Urinary bladder (tissue), 4 donors: Measurements from ENCODE around the gene EIF2AK3. TPM values are rescaled to one million over a fixed set of nuclear protein-coding genes. Genes with fewer than 3 reads are reported as not detected.

Source experiments
- DNase-seq: peaks from one replicate; pipeline ENCODE4 v3.0.0-alpha.2; 2015; ENCODE audit errors: extremely low spot score
- H3K27ac ChIP-seq: one replicate; pipeline ENCODE4 v1.5.1; 2013; ENCODE audit warnings: low read depth, mild to moderate bottlenecking, moderate library complexity
- H3K36me3 ChIP-seq: one replicate; pipeline ENCODE4 v1.6.1; 2013; ENCODE audit warnings: mild to moderate bottlenecking, moderate library complexity; ENCODE audit not compliant: insufficient read depth
- H3K4me1 ChIP-seq: one replicate; pipeline ENCODE4 v1.6.1; 2013; ENCODE audit warnings: mild to moderate bottlenecking, moderate library complexity; ENCODE audit not compliant: insufficient read depth
- H3K4me3 ChIP-seq: one replicate; pipeline ENCODE4 v1.5.1; 2013; ENCODE audit warnings: low read depth, low read length
- whole genome bisulfite sequencing: extraction: QIAGEN DNeasy Blood & Tissue Kit; methylation state at CpG from one replicate; pipeline ENCODE4 v1.1.7; 2013; 5-methylcytosine and 5-hydroxymethylcytosine counted together
- polyA plus RNA-seq: library from polyadenylated mRNA; stranded (reverse); fragments of 200-250 nt; gene quantifications from one replicate; pipeline ENCODE4 v1.2.3, GENCODE V29; 2013
- total RNA-seq: library from RNA; depleted of rRNA; stranded (reverse); fragments of >200 nt; gene quantifications from one replicate; pipeline ENCODE4 v1.2.3, GENCODE V29; 2014
- donor health status: healthy with polysubstance abuse.
- donor health status: healthy.

EIF2AK3 gene
- total and polyA plus RNA-seq, 2 donors = 12.5 to 64.5 TPM

- WGBS = 62% methylated on average over 4 of the region's 4 CpGs
- no peak for DNase-seq
- Histone ChIP-seq H3K27ac (no peak overlapping the region), H3K36me3 (no peaks in the 10 kb centered on the region), H3K4me3 (no peak overlapping the region), H3K4me1 (no peaks in the 10 kb centered on the region)
Observed at GRCh38 chr2:88602022-88602421, 25.2 kb downstream of the EIF2AK3 start.

- no peaks in the 10 kb centered on the region for H3K36me3 ChIP-seq
- no peak for DNase-seq
- H3K27ac ChIP-seq = no peak overlapping the region
- H3K4me3 ChIP-seq = no peak overlapping the region
- 50% methylated on average over 2 of the region's 2 CpGs for WGBS
- H3K4me1 ChIP-seq = no peaks in the 10 kb centered on the region
Observed at GRCh38 chr2:88601286-88601685, 26.0 kb downstream of the EIF2AK3 start.

GRCh38 chr2:88600038-88600465 lies 27.2 kb downstream of the EIF2AK3 start:
- H3K36me3 ChIP-seq = no peaks in the 10 kb centered on the region
- no peaks in the 10 kb centered on the region for H3K4me1 ChIP-seq
- WGBS = 29% methylated on average over 4 of the region's 4 CpGs
- no peak overlapping the region for H3K4me3 ChIP-seq
- DNase-seq = peak; percentile 55
- no peak overlapping the region for H3K27ac ChIP-seq

GRCh38 chr2:88599527-88599926 lies 27.7 kb downstream of the EIF2AK3 start:
- 65% methylated on average over 2 of the region's 2 CpGs for WGBS
- H3K4me3 ChIP-seq = no peak overlapping the region
- no peaks in the 10 kb centered on the region for H3K36me3 ChIP-seq
- H3K27ac ChIP-seq = no peak overlapping the region
- H3K4me1 ChIP-seq = no peaks in the 10 kb centered on the region
- DNase-seq = no peak

- no peaks in the 10 kb centered on the region for H3K36me3 ChIP-seq
- DNase-seq = no peak
- no peaks in the 10 kb centered on the region for H3K4me1 ChIP-seq
- H3K27ac ChIP-seq = no peak overlapping the region
- no peak overlapping the region for H3K4me3 ChIP-seq
Observed at GRCh38 chr2:88597168-88597567, 30.1 kb downstream of the EIF2AK3 start.

- H3K27ac ChIP-seq = no peak overlapping the region
- no peaks in the 10 kb centered on the region for H3K4me1 ChIP-seq
- 86% methylated on average over 8 of the region's 8 CpGs for WGBS
- H3K4me3 ChIP-seq = no peak overlapping the region
- no peaks in the 10 kb centered on the region for H3K36me3 ChIP-seq
- DNase-seq = no peak
Observed at GRCh38 chr2:88596141-88596830, 31.0 kb downstream of the EIF2AK3 start.

- no peaks in the 10 kb centered on the region for H3K4me1 ChIP-seq
- peaks cover 6% of the 10 kb centered on the region for H3K36me3 ChIP-seq
- no peak for DNase-seq
- no peak overlapping the region for H3K4me3 ChIP-seq
- 63% methylated on average over 2 of the region's 2 CpGs for WGBS
- H3K27ac ChIP-seq = no peak overlapping the region
Observed at GRCh38 chr2:88591698-88592097, 35.6 kb downstream of the EIF2AK3 start.

- no peak for DNase-seq
- 88% methylated on average over 2 of the region's 2 CpGs for WGBS
- no peak overlapping the region for H3K4me3 ChIP-seq
- H3K36me3 ChIP-seq = peaks cover 6% of the 10 kb centered on the region
- no peaks in the 10 kb centered on the region for H3K4me1 ChIP-seq
- no peak overlapping the region for H3K27ac ChIP-seq
Observed at GRCh38 chr2:88590998-88591613, 36.2 kb downstream of the EIF2AK3 start.

GRCh38 chr2:88585969-88586368 lies 41.3 kb downstream of the EIF2AK3 start:
- 85% methylated on average over 6 of the region's 6 CpGs for WGBS

GRCh38 chr2:88582030-88582429 lies 45.2 kb downstream of the EIF2AK3 start:
- H3K4me1 ChIP-seq = no peaks in the 10 kb centered on the region
- no peak overlapping the region for H3K4me3 ChIP-seq
- WGBS = 85% methylated on average over 1 of the region's 1 CpG
- no peak for DNase-seq
- H3K36me3 ChIP-seq = peaks cover 5% of the 10 kb centered on the region
- H3K27ac ChIP-seq = no peak overlapping the region

More at GRCh38 chr2:88585969-88586368, 41.3 kb downstream of the EIF2AK3 start:
- no peaks in the 10 kb centered on the region for H3K4me1 ChIP-seq
- DNase-seq = no peak
- no peak overlapping the region for H3K4me3 ChIP-seq
- peaks cover 9% of the 10 kb centered on the region for H3K36me3 ChIP-seq
- H3K27ac ChIP-seq = no peak overlapping the region

- no peak overlapping the region for H3K27ac ChIP-seq
- WGBS = 95% methylated on average over 1 of the region's 1 CpG
- no peaks in the 10 kb centered on the region for H3K4me1 ChIP-seq
- no peak for DNase-seq
- H3K4me3 ChIP-seq = no peak overlapping the region
- peaks cover 8% of the 10 kb centered on the region for H3K36me3 ChIP-seq
Observed at GRCh38 chr2:88580088-88580487, 47.2 kb downstream of the EIF2AK3 start.

GRCh38 chr2:88575630-88576029 lies 51.6 kb downstream of the EIF2AK3 start:
- peaks cover 7% of the 10 kb centered on the region for H3K36me3 ChIP-seq
- no peak for DNase-seq
- 95% methylated on average over 2 of the region's 2 CpGs for WGBS

GRCh38 chr2:88575051-88575450 lies 52.2 kb downstream of the EIF2AK3 start:
- H3K36me3 ChIP-seq = peaks cover 7% of the 10 kb centered on the region

More at GRCh38 chr2:88575630-88576029, 51.6 kb downstream of the EIF2AK3 start:
- Histone ChIP-seq H3K4me1 (no peaks in the 10 kb centered on the region), H3K4me3 (no peak overlapping the region), H3K27ac (no peak overlapping the region)

GRCh38 chr2:88574445-88574844 lies 52.8 kb downstream of the EIF2AK3 start:
- WGBS = 91% methylated on average over 5 of the region's 5 CpGs
- Histone ChIP-seq H3K36me3 (peaks cover 7% of the 10 kb centered on the region), H3K4me3 (no peak overlapping the region), H3K4me1 (no peaks in the 10 kb centered on the region), H3K27ac (no peak overlapping the region)
- DNase-seq = no peak

More at GRCh38 chr2:88575051-88575450, 52.2 kb downstream of the EIF2AK3 start:
- Histone ChIP-seq H3K27ac (no peak overlapping the region), H3K4me1 (no peaks in the 10 kb centered on the region), H3K4me3 (no peak overlapping the region)
- DNase-seq = no peak
- 47% methylated on average over 2 of the region's 2 CpGs for WGBS
